Type B pancreatic cell (in vitro differentiated cells): ENCODE results near the gene LZTR1. TPM values are rescaled to one million over a fixed set of nuclear protein-coding genes. Genes with fewer than 3 reads are reported as not detected.
"Not testable (repeated sequence)": the region's sequence is repeated elsewhere in the genome, so short reads cannot be mapped to it uniquely, and the experiment has no call there.

Experiments
- DNase-seq: peaks from one replicate; pipeline ENCODE4 v3.0.0; 2021; ENCODE audit warnings: mixed read lengths; ENCODE audit not compliant: unreplicated experiment; ENCODE audit errors: extremely low spot score
- H3K27ac Mint-ChIP-seq: 2 replicates; pipeline ENCODE4 v1.8.0; 2021; ENCODE audit warnings: mild to moderate bottlenecking, mixed read lengths
- H3K27me3 Mint-ChIP-seq: 2 replicates; pipeline ENCODE4 v1.8.0; 2021; ENCODE audit warnings: mixed read lengths
- H3K36me3 Mint-ChIP-seq: 2 replicates; pipeline ENCODE4 v1.8.0; 2021; ENCODE audit warnings: mixed read lengths
- H3K4me1 Mint-ChIP-seq: one replicate; pipeline ENCODE4 v1.8.0; 2021; ENCODE audit warnings: mixed read lengths; ENCODE audit not compliant: unreplicated experiment
- H3K4me3 Mint-ChIP-seq: 2 replicates; pipeline ENCODE4 v1.8.0; 2021; ENCODE audit warnings: mild to moderate bottlenecking, mixed read lengths
- H3K9me3 Mint-ChIP-seq: 2 replicates; pipeline ENCODE4 v1.8.0; 2021; ENCODE audit warnings: mixed read lengths
- CTCF ChIP-seq: fragments of 200-600 bp; sonication (generic); conservative IDR thresholded peaks from 2 replicates; pipeline ENCODE4 v1.5.0; 2021; ENCODE audit warnings: antibody characterized with exemption, mild to moderate bottlenecking
- total RNA-seq: library from RNA; stranded (reverse); gene quantifications from 2 replicates; pipeline ENCODE4 v1.2.1, GENCODE V29; 2021; ENCODE audit warnings: low replicate concordance

Gene LZTR1
- total RNA-seq, 1 donor from 2014 or later: 102 TPM

DNA sequence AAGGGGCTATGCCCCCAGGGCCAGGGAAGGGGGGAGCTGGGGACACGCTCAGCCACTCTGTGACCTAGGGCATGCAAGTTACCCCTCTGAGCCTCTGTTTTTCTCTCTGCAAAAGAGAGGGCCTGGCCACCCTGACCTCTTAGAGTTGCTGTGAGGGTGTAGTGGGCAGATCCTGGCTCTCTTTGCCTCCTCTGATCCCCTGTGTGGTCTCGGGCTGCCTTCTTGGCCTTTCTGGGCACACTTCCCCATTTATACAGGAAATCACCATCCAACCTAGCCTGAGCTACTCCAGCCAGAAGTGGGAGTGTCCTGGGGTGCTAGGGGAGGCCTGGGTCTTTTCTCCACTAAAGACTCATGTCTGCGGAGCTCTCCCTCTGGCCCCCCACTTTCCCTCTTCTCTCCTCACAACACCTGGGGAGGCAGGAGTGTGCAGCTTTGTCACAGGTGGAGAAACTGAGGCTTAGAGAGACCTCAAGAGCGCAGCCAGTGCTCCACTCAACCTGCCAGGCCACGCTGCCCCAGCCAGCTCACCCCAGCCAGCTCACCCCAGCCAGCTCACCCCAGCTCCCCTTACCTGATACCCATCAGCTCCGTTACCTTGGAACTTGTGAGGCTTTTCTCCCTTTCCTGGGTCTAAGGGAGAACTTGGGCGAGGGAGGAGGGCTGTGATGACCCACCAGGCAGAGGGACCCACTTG is 13.7 kb upstream of the LZTR1 start:
- Mint-ChIP-seq H3K36me3 (no peaks in the 10 kb centered on the region), H3K27me3 (peaks cover 11% of the 10 kb centered on the region), H3K9me3 (no peaks in the 10 kb centered on the region), H3K4me3 (no peak overlapping the region), H3K4me1 (peaks cover 15% of the 10 kb centered on the region), H3K27ac (no peak overlapping the region)
- no peak for DNase-seq
- TF ChIP-seq CTCF: no peak

DNA sequence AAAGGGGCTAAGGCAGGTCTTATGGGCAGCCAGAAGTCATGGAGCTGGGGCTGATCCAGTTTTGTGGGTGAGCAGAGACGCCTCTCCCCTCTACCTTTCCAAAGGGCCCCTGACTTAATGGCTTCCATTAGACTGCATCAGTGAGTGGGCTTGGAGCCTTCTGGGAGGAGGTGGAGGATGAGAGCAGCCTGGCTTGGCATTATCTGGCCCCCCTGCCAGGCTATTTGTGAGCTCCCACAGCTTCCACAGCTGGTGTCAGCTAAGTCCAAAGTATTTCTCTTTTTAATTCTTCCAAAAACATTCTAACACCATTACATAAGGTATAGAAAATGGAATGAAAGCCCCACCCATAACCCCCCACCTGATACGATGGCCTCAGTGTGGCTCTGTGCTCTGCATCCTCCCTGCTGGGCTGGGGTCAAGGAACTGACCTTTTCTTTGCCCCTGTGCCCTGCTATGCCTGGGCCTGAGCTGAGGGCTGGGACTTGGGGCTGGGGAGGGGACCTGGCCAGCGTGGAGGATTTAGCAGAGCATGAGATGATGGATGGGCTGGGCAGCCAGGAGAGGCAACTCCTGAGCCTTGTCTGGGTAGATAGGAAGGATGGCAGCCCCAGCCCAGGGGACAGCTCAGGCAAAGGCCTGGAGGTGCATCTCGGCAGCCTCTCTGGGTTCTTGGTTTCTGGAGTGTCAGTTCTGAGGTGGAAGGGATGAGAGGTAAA is 11.0 kb upstream of the LZTR1 start:
- TF ChIP-seq CTCF: no peak
- DNase-seq: no peak
- no peak overlapping the region for H3K27ac Mint-ChIP-seq
- H3K4me1 Mint-ChIP-seq: peaks cover 6% of the 10 kb centered on the region
- no peaks in the 10 kb centered on the region for H3K27me3 Mint-ChIP-seq
- H3K36me3 Mint-ChIP-seq: no peaks in the 10 kb centered on the region
- H3K4me3 Mint-ChIP-seq: no peak overlapping the region
- no peaks in the 10 kb centered on the region for H3K9me3 Mint-ChIP-seq

DNA sequence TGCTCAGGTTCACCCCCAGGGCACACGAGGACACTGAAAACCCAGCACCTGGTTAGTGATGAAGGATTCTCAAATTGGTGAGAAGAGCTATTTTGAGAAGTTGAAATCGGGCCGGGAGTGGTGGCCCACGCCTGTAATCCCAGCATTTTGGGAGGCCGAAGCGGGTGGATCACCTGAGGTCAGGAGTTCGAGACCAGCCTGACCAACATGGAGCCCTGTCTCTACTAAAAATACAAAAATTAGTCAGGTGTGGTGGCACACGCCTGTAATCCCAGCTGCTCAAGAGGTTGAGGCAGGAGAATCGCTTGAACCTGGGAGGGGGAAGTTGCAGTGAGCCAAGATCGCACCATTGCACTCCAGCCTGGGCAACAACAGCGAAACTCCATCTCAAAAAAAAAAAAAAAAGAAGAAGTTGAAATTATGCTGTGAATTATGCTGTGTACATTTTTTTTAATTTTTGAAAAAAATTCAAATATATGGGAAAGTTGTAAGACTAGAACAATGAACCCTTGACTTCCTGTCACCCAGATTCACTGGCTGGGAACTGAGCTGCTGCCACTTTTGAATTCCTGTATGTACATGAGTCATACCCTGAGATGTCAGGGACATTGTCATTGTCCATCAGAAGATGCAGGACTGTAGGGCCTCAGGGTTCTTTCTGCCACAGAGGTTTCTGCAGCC is 9.9 kb upstream of the LZTR1 start:
- not testable (repeated sequence) for H3K4me1 Mint-ChIP-seq, H3K27ac Mint-ChIP-seq, DNase-seq, H3K4me3 Mint-ChIP-seq, H3K27me3 Mint-ChIP-seq, H3K36me3 Mint-ChIP-seq, H3K9me3 Mint-ChIP-seq

DNA sequence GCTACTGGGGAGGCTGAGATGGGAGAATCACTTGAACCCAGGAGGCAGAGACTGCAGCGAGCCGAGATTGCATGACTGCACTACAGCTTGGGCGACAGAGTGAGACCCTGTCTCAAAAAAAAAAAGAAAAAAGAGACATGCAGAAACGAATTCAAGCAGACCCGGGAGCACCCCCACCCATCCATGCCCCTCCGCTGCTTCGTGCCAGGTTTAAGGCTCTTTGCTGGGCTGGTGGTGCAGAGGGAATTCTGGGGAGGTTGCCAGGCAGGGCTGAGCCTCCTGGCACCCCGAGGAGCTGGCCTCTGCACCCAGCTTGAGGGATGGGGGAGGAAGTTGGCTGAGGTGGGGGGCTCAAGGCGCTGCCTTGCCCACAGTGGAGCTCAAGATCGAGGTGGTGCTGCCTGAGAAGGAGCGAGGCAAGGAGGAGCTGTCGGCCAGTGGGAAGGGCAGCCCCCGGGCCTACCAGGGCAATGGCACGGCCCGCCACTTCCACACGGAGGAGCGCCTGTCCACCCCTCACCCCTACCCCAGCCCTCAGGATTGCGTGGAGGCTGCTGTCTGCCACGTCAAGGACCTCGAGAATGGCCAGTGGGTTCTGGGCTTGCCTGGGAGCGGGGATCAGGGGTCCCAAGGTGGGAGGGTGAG is 9.0 kb upstream of the LZTR1 start:
- Mint-ChIP-seq H3K9me3 (no peaks in the 10 kb centered on the region), H3K36me3 (no peaks in the 10 kb centered on the region), H3K4me3 (no peak overlapping the region), H3K27me3 (no peaks in the 10 kb centered on the region), H3K4me1 (peaks cover 6% of the 10 kb centered on the region), H3K27ac (no peak overlapping the region)
- no peak for DNase-seq
- TF ChIP-seq CTCF: no peak

- H3K27me3 Mint-ChIP-seq: no peaks in the 10 kb centered on the region
- H3K4me3 Mint-ChIP-seq: no peak overlapping the region
- H3K27ac Mint-ChIP-seq: no peak overlapping the region
- H3K9me3 Mint-ChIP-seq: no peaks in the 10 kb centered on the region
- no peaks in the 10 kb centered on the region for H3K36me3 Mint-ChIP-seq
- no peak for DNase-seq
- TF ChIP-seq CTCF: no peak
- peaks cover 6% of the 10 kb centered on the region for H3K4me1 Mint-ChIP-seq
Measured at GRCh38 chr22:20973634-20974286, 8.3 kb upstream of the LZTR1 start.
